Measurements from ENCODE around the gene FAM83F. TPM values are rescaled to one million over a fixed set of nuclear protein-coding genes. Genes with fewer than 3 reads are reported as not detected.

The FAM83F gene
- total and polyA plus RNA-seq, 10 of the 15 experiments (the other 5 are each of a cell fraction or from before 2014, with no cell fraction given): 0.01 to 0.05 (median 0.01) TPM; not detected in 7

DNA sequence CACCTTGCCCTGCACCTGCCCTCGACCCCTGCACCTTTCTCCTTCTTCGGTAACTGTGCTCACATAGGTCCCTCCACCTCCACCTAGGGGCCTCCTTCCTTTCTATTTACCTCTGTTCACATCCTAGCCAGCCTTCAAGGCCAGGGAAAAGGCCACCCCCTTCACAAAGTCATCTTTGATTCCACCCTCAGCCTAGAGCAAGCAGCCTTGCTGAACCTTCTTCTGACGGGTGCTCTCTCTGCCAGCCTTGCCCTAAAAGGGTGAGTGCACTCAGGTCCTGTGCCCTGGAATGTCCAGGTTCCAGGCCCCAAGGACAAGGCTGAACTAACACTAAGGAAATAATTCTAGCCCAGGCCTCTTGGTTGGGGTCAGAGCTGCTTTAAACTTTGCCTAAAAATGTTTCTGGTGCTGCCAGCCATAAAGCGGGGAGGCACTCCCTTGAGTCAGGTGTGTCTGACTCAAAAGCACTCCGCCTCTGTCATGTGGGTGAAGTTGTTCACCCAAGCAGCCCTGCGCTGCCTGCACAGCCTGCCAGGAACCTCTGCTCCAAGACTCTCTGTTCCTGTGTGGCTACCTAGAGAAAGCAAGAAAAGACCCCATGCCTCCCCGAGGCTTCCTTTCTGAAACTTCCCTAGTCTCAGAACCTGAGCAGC is 9.2 kb upstream of the FAM83F start:
- Histone ChIP-seq H3K9ac (ENCODE audit: control insufficient read depth, insufficient read depth, low read length) (no peak overlapping the region), H3K27me3 (replicated peaks in 1 of 2; ENCODE audit: control insufficient read depth in 2 of 2, insufficient read depth in 2 of 2, low read length in 1 of 2) (no peaks in the 10 kb centered on the region), H3K4me1 (ENCODE audit: control insufficient read depth, insufficient read depth, low read length) (peaks cover 11% of the 10 kb centered on the region), H4K20me1 (ENCODE audit: control insufficient read depth, insufficient read depth) (no peaks in the 10 kb centered on the region), H3K79me2 (ENCODE audit: control insufficient read depth, insufficient read depth, low read length) (no peaks in the 10 kb centered on the region), H3K4me3 (no peak overlapping the region), H3K4me2 (ENCODE audit: control insufficient read depth, insufficient read depth) (no peak overlapping the region), H3K27ac (ENCODE audit: control insufficient read depth, insufficient read depth) (no peak overlapping the region), H2AFZ (ENCODE audit: control insufficient read depth, low read depth, low read length) (no peak overlapping the region), H3K9me3 (replicated peaks; ENCODE audit: control insufficient read depth, insufficient read depth, low read length) (no peaks in the 10 kb centered on the region), H3K36me3 (ENCODE audit: control insufficient read depth in 2 of 2, insufficient read depth in 2 of 2, low read length in 1 of 2) (no peaks in the 10 kb centered on the region)
- ChIA-PET SMC1A (ENCODE audit: uncharacterized antibody, unreplicated experiment) (no interaction called here), CTCF (no interaction called here), RAD21 (ENCODE audit: unreplicated experiment) (interaction anchor here (1.2 kb wide), 1 partner anchor 40 kb away, joined by 3 read pairs; no protein-coding TSS in a partner anchor), POLR2A (no interaction called here)
- WGBS (ENCODE audit: insufficient coverage, insufficient replicate concordance, low lambda C conversion rate, missing lambda C conversion rate): 33% methylated on average over 7 of the region's 7 CpGs
- intact Hi-C loops (cut with micrococcal nuclease; ENCODE audit: unreplicated experiment) (no loop called here), in situ Hi-C loops (cut with MboI) (no loop called here)
- FAIRE-seq: peak; percentile 13
- no peak for DNase-seq (ENCODE audit: low read depth, low spot score)
- TF ChIP-seq SMAD5 (IDR thresholded peaks at IDR 0.05; ENCODE audit: low read depth): no peak
- TF ChIP-seq HDAC2 (IDR thresholded peaks at IDR 0.05): no peak
- no peak for TF ChIP-seq EGR1 (IDR thresholded peaks at IDR 0.05; ENCODE audit: borderline replicate concordance in 1 of 2, low read depth in 2 of 2, low read length in 2 of 2)
- TF ChIP-seq EED (IDR thresholded peaks at IDR 0.05; ENCODE audit: low read depth): 0 out of 2 replicates have a peak, but pooled peaks have one; percentile 12
- TF ChIP-seq TCF12 (IDR thresholded peaks at IDR 0.05; ENCODE audit: low read depth, low read length): no peak
- TF ChIP-seq, protein P1, sequence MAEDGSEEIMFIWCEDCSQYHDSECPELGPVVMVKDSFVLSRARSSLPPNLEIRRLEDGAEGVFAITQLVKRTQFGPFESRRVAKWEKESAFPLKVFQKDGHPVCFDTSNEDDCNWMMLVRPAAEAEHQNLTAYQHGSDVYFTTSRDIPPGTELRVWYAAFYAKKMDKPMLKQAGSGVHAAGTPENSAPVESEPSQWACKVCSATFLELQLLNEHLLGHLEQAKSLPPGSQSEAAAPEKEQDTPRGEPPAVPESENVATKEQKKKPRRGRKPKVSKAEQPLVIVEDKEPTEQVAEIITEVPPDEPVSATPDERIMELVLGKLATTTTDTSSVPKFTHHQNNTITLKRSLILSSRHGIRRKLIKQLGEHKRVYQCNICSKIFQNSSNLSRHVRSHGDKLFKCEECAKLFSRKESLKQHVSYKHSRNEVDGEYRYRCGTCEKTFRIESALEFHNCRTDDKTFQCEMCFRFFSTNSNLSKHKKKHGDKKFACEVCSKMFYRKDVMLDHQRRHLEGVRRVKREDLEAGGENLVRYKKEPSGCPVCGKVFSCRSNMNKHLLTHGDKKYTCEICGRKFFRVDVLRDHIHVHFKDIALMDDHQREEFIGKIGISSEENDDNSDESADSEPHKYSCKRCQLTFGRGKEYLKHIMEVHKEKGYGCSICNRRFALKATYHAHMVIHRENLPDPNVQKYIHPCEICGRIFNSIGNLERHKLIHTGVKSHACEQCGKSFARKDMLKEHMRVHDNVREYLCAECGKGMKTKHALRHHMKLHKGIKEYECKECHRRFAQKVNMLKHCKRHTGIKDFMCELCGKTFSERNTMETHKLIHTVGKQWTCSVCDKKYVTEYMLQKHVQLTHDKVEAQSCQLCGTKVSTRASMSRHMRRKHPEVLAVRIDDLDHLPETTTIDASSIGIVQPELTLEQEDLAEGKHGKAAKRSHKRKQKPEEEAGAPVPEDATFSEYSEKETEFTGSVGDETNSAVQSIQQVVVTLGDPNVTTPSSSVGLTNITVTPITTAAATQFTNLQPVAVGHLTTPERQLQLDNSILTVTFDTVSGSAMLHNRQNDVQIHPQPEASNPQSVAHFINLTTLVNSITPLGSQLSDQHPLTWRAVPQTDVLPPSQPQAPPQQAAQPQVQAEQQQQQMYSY (CRISPR knock-in tag; IDR thresholded peaks at IDR 0.05): no peak
- peak; percentile 62 for ATAC-seq
- no TSS peak for BruUV-seq (replicated peaks)

Data from GM12878 (cell line).